Measurements from ENCODE around the gene RORB. TPM values are rescaled to one million over a fixed set of nuclear protein-coding genes. Genes with fewer than 3 reads are reported as not detected.

RORB gene
- total and polyA plus RNA-seq, 2 donors (not counting 1 experiment from before 2014, with no cell fraction given): 0.24 to 4.3 TPM

DNA sequence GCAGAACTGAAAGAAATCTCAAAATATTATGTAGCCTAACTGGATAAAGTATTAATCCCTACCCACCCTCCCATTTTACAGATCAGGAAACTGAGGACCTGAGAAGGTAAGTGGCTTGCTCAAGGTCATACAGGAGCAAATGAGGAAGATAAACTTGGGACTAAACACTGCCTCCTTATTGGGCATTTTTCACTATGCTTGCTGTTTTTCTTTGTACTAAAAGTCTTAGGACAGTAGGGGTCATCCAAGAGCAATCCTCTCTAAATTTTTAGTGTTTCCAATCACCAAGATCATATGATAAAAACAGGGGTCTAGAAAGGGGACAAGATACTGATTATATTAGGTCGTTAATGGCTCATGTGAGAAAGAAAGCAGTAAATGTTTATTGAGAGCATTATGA, 80.8 kb downstream of the RORB start:
- H3K27me3 ChIP-seq (ENCODE audit: control insufficient read depth, insufficient read depth, low read length): no peaks in the 10 kb centered on the region
- H3K4me1 ChIP-seq (ENCODE audit: control insufficient read depth, extremely low read depth, insufficient read depth, low read length): no peaks in the 10 kb centered on the region
- H3K79me2 ChIP-seq (ENCODE audit: control insufficient read depth, insufficient read depth, low read length): no peaks in the 10 kb centered on the region
- no peak overlapping the region for H3K4me3 ChIP-seq (replicated peaks in 1 of 4; ENCODE audit: control extremely low read depth in 1 of 4, insufficient read depth in 1 of 4, low read depth in 3 of 4, low read length in 4 of 4)
- H4K20me1 ChIP-seq (ENCODE audit: control insufficient read depth, extremely low read depth, insufficient read depth, low read length): no peaks in the 10 kb centered on the region
- H3K9ac ChIP-seq (ENCODE audit: insufficient read depth, low read length): no peak overlapping the region
- H2AFZ ChIP-seq (ENCODE audit: low read length): no peak overlapping the region
- peak in 1 of 2 donors; percentile 8 for DNase-seq (ENCODE audit: low read depth in 2 of 2)
- H3K9me3 ChIP-seq (ENCODE audit: control insufficient read depth, insufficient read depth, low read depth, low read length): no peaks in the 10 kb centered on the region
- no peak overlapping the region for H3K4me2 ChIP-seq (ENCODE audit: extremely low read depth, insufficient read depth, low read length)
- no peaks in the 10 kb centered on the region for H3K36me3 ChIP-seq (ENCODE audit: control insufficient read depth, insufficient read depth, low read length)
- no peak overlapping the region for H3K27ac ChIP-seq (ENCODE audit: insufficient read depth, low read length)
- TF ChIP-seq EZH2 (IDR thresholded peaks at IDR 0.05; ENCODE audit: low read length, missing control alignments): no peak
- TF ChIP-seq CTCF (conservative IDR thresholded peaks at IDR 0.05 in 1 of 2, IDR thresholded peaks at IDR 0.05 in 1 of 2; ENCODE audit: low read depth in 1 of 2, low read length in 2 of 2): peak in 1 of 2 donors; percentile 25

DNA sequence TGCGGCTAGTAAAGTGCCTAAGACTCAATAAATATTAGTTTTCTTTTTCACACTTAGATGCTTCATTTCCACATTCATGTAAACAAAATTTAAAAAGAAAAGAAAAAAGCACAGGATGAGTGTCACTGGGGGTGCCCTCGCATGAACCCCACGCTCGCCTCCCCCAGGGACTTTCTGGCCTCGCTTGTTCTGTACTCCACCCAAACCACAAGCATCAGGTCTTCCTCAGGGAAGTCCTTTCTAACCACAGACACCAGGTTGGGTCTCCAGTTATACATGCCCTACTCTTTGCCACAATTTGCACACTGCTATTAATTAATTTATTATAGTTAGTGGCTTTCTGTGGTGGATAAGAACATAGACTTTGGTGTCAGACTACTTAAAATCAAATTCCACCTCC, 92.4 kb downstream of the RORB start:
- TF ChIP-seq EZH2 (IDR thresholded peaks at IDR 0.05; ENCODE audit: low read length, missing control alignments) (no peak), CTCF (conservative IDR thresholded peaks at IDR 0.05 in 1 of 2, IDR thresholded peaks at IDR 0.05 in 1 of 2; ENCODE audit: low read depth in 1 of 2, low read length in 2 of 2) (no peak)
- Histone ChIP-seq H3K4me1 (ENCODE audit: control insufficient read depth, extremely low read depth, insufficient read depth, low read length) (no peaks in the 10 kb centered on the region), H2AFZ (ENCODE audit: low read length) (no peak overlapping the region), H3K9me3 (ENCODE audit: control insufficient read depth, insufficient read depth, low read depth, low read length) (no peaks in the 10 kb centered on the region), H3K27ac (ENCODE audit: insufficient read depth, low read length) (no peak overlapping the region), H4K20me1 (ENCODE audit: control insufficient read depth, extremely low read depth, insufficient read depth, low read length) (no peaks in the 10 kb centered on the region), H3K79me2 (ENCODE audit: control insufficient read depth, insufficient read depth, low read length) (no peaks in the 10 kb centered on the region), H3K36me3 (ENCODE audit: control insufficient read depth, insufficient read depth, low read length) (no peaks in the 10 kb centered on the region), H3K27me3 (ENCODE audit: control insufficient read depth, insufficient read depth, low read length) (no peaks in the 10 kb centered on the region), H3K4me3 (replicated peaks in 1 of 4; ENCODE audit: control extremely low read depth in 1 of 4, insufficient read depth in 1 of 4, low read depth in 3 of 4, low read length in 4 of 4) (no peak overlapping the region), H3K9ac (ENCODE audit: insufficient read depth, low read length) (no peak overlapping the region), H3K4me2 (ENCODE audit: extremely low read depth, insufficient read depth, low read length) (no peak overlapping the region)
- DNase-seq (ENCODE audit: low read depth in 2 of 2): no peak

GRCh38 chr9:74595286-74595685, 98.2 kb downstream of the RORB start:
- no peaks in the 10 kb centered on the region for H4K20me1 ChIP-seq (ENCODE audit: control insufficient read depth, extremely low read depth, insufficient read depth, low read length)
- TF ChIP-seq EZH2 (IDR thresholded peaks at IDR 0.05; ENCODE audit: low read length, missing control alignments) (no peak), CTCF (conservative IDR thresholded peaks at IDR 0.05 in 1 of 2, IDR thresholded peaks at IDR 0.05 in 1 of 2; ENCODE audit: low read depth in 1 of 2, low read length in 2 of 2) (no peak)
- H3K4me3 ChIP-seq (replicated peaks in 1 of 4; ENCODE audit: control extremely low read depth in 1 of 4, insufficient read depth in 1 of 4, low read depth in 3 of 4, low read length in 4 of 4): no peak overlapping the region
- no peak overlapping the region for H2AFZ ChIP-seq (ENCODE audit: low read length)
- no peak overlapping the region for H3K4me2 ChIP-seq (ENCODE audit: extremely low read depth, insufficient read depth, low read length)
- H3K79me2 ChIP-seq (ENCODE audit: control insufficient read depth, insufficient read depth, low read length): no peaks in the 10 kb centered on the region
- no peaks in the 10 kb centered on the region for H3K36me3 ChIP-seq (ENCODE audit: control insufficient read depth, insufficient read depth, low read length)
- H3K27ac ChIP-seq (ENCODE audit: insufficient read depth, low read length): no peak overlapping the region
- H3K9me3 ChIP-seq (ENCODE audit: control insufficient read depth, insufficient read depth, low read depth, low read length): no peaks in the 10 kb centered on the region
- no peaks in the 10 kb centered on the region for H3K27me3 ChIP-seq (ENCODE audit: control insufficient read depth, insufficient read depth, low read length)
- no peaks in the 10 kb centered on the region for H3K4me1 ChIP-seq (ENCODE audit: control insufficient read depth, extremely low read depth, insufficient read depth, low read length)
- H3K9ac ChIP-seq (ENCODE audit: insufficient read depth, low read length): no peak overlapping the region
- DNase-seq (ENCODE audit: low read depth in 2 of 2): no peak
